K562 (cell line): ENCODE results near the gene CNDP2.

Source experiments
- ARHGAP35 ChIP-seq: fragments of 450-650 bp; IDR thresholded peaks from 2 replicates; pipeline ENCODE4 v1.6.1; 2018; ENCODE audit not compliant: partially characterized antibody
- FOS ChIP-seq: IDR thresholded peaks from 3 replicates; pipeline ENCODE4 v1.6.1; 2011; ENCODE audit not compliant: insufficient read length; ENCODE audit errors: extremely low read depth
- IRF2 ChIP-seq: sonication (generic); formaldehyde crosslinking; IDR thresholded peaks from 2 replicates; pipeline ENCODE4 v1.8.1; 2022; ENCODE audit warnings: mild to moderate bottlenecking, missing genetic modification reagents
- POLR2A ChIP-seq: fragments of 450-650 bp; conservative IDR thresholded peaks from 2 replicates; pipeline ENCODE4 v1.6.1; 2016
- SETDB1 ChIP-seq: IDR thresholded peaks from one replicate; pipeline ENCODE4 v1.6.1; 2012; ENCODE audit warnings: low read length, control low read depth, inconsistent platforms
- TAF15 ChIP-seq: fragments of 200-400 bp; formaldehyde crosslinking; IDR thresholded peaks from 2 replicates; pipeline ENCODE4 v1.6.1; 2017; ENCODE audit warnings: mild to moderate bottlenecking, low read depth, low read length, moderate library complexity
- TFAM ChIP-seq: fragments of 250-450 bp; sonication (Bioruptor Pico); conservative IDR thresholded peaks from 2 replicates; pipeline ENCODE4 v1.5.0; 2021; ENCODE audit warnings: mild to moderate bottlenecking, moderate library complexity
- YY1 ChIP-seq, 3 experiments: IDR thresholded peaks; 2 replicates each; pipeline ENCODE4 v1.6.1; 2011; ENCODE audit warnings: low read length in 2 of 3, mild to moderate bottlenecking in 2 of 3, moderate library complexity in 2 of 3, borderline replicate concordance in 1 of 3, control low read depth in 1 of 3, low read depth in 1 of 3; ENCODE audit not compliant: insufficient read depth in 3 of 3, insufficient replicate concordance in 2 of 3, control insufficient read depth in 1 of 3, insufficient read length in 1 of 3; ENCODE audit errors: extremely low read depth in 1 of 3
- ZNF124 ChIP-seq: sonication (generic); formaldehyde crosslinking; IDR thresholded peaks from 2 replicates; pipeline ENCODE4 v1.8.1; 2022; ENCODE audit warnings: missing genetic modification reagents
- TF ChIP-seq, protein P1 (sequence below), 3 experiments: IDR thresholded peaks in 2 of 3; conservative IDR thresholded peaks in 1 of 3; 2 replicates each; pipeline ENCODE4 v1.5.1; 2011 to 2012; ENCODE audit warnings: low read length in 3 of 3, mild to moderate bottlenecking in 3 of 3, control low read depth in 2 of 3, improper control_type of control experiment in 1 of 3, inconsistent platforms in 1 of 3, low read depth in 1 of 3, mixed read lengths in 1 of 3, moderate library complexity in 1 of 3; ENCODE audit not compliant: insufficient read depth in 2 of 3
- TF ChIP-seq, protein P2 (sequence below): sonication (generic); formaldehyde crosslinking; IDR thresholded peaks from 2 replicates; pipeline ENCODE4 v1.9.0; 2022; ENCODE audit warnings: mild to moderate bottlenecking, missing genetic modification reagents

DNA sequence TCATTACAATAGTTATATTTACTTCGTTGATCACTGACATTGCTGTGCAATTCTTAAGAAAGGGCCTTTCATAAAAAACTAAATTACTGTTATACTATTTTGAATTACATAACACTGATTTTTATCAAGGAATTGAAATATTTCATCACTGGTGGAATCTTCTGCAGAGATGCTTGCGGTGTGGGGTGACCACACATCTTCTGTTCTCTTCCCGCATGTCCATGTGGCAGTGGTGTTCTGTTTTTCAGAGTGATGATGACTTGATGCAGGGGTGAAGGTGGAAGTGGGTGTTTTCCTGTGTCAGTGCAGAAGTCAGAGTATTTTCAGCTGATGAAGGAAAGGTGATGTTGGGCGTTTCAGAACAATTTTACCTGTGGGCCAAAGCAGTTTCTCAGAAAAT, 7.0 kb downstream of the CNDP2 start:
- no peak for TF ChIP-seq TAF15
- TF ChIP-seq ARHGAP35 = no peak
- no peak for TF ChIP-seq SETDB1
- no peak for TF ChIP-seq YY1 (IDR thresholded peaks at IDR 0.05; ENCODE audit: borderline replicate concordance in 1 of 3, control insufficient read depth in 1 of 3, extremely low read depth in 1 of 3, insufficient read depth in 3 of 3, insufficient read length in 1 of 3, insufficient replicate concordance in 2 of 3, low read depth in 1 of 3, low read length in 2 of 3)
- TF ChIP-seq, protein P1, sequence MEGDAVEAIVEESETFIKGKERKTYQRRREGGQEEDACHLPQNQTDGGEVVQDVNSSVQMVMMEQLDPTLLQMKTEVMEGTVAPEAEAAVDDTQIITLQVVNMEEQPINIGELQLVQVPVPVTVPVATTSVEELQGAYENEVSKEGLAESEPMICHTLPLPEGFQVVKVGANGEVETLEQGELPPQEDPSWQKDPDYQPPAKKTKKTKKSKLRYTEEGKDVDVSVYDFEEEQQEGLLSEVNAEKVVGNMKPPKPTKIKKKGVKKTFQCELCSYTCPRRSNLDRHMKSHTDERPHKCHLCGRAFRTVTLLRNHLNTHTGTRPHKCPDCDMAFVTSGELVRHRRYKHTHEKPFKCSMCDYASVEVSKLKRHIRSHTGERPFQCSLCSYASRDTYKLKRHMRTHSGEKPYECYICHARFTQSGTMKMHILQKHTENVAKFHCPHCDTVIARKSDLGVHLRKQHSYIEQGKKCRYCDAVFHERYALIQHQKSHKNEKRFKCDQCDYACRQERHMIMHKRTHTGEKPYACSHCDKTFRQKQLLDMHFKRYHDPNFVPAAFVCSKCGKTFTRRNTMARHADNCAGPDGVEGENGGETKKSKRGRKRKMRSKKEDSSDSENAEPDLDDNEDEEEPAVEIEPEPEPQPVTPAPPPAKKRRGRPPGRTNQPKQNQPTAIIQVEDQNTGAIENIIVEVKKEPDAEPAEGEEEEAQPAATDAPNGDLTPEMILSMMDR (IDR thresholded peaks at IDR 0.05 in 2 of 3, conservative IDR thresholded peaks at IDR 0.05 in 1 of 3; ENCODE audit: insufficient read depth in 2 of 3, low read depth in 1 of 3, low read length in 3 of 3) = no peak
- TF ChIP-seq IRF2 (CRISPR knock-in tag) = no peak
- TF ChIP-seq ZNF124 (CRISPR knock-in tag) = no peak
- TF ChIP-seq POLR2A = no peak
- TF ChIP-seq, protein P2, sequence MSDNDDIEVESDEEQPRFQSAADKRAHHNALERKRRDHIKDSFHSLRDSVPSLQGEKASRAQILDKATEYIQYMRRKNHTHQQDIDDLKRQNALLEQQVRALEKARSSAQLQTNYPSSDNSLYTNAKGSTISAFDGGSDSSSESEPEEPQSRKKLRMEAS (CRISPR knock-in tag) = no peak
- no peak for TF ChIP-seq TFAM (CRISPR knock-in tag)
- TF ChIP-seq FOS = no peak
